ENCODE data around the gene TMEM150A.

- no peak for TF ChIP-seq POLR2A (IDR thresholded peaks at IDR 0.05)
- TF ChIP-seq CTCF (IDR thresholded peaks at IDR 0.05) = no peak
- no peak for TF ChIP-seq POLR2AphosphoS5 (IDR thresholded peaks at IDR 0.05)
Measured at GRCh38 chr2:85549095-85549494, 53.4 kb downstream of the TMEM150A start.

All from sigmoid colon (tissue), 4 donors.